ENCODE measurements around the gene KIAA0753. TPM values are rescaled to one million over a fixed set of nuclear protein-coding genes. Genes with fewer than 3 reads are reported as not detected.

KIAA0753 gene
- total and polyA plus RNA-seq, 2 of the 8 experiments (the other 6 are each of a cell fraction or from before 2014, with no cell fraction given), result 5.0 to 27.1 TPM

DNA sequence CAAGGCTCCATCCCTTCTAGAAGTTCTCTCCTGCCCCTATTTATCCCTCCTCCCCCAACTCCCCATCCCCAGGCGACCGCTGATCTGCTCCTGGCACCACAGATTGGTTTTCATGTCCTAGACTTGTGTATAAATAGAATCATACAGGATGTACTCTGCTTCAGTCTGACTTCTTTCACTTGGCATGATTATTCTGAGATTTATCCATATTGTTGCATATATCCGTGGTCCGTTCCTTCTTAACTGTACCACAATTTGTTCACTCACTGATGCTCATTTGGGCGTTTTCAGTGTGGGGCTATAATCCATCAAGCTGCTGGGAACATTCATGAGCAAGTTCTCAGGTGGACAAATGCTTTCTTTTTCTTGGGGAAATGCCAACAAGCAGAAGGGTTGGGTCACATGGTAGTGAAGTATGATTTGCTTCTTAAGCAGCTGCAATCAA, 108.0 kb downstream of the KIAA0753 start:
- no peak overlapping the region for H2BK5ac ChIP-seq (ENCODE audit: low read depth, low read length)
- H3K79me2 ChIP-seq (ENCODE audit: control insufficient read depth in 1 of 2, insufficient read depth in 2 of 2, low read length in 2 of 2), result no peaks in the 10 kb centered on the region
- H3K79me1 ChIP-seq (ENCODE audit: low read depth, low read length), result no peaks in the 10 kb centered on the region
- DNase-seq (ENCODE audit: low read depth in 1 of 2, low spot score in 2 of 2) (no peak), FAIRE-seq (no peak)
- H4K20me1 ChIP-seq (replicated peaks in 1 of 2; ENCODE audit: control insufficient read depth in 1 of 2, insufficient read depth in 2 of 2, low read length in 2 of 2), result no peaks in the 10 kb centered on the region
- no peak overlapping the region for H2BK20ac ChIP-seq (ENCODE audit: low read length)
- no peak overlapping the region for H2BK120ac ChIP-seq (replicated peaks; ENCODE audit: low read depth, low read length)
- H3K27me3 ChIP-seq (replicated peaks in 1 of 4; ENCODE audit: control insufficient read depth in 3 of 4, extremely low read depth in 1 of 4, insufficient read depth in 3 of 4, low read length in 3 of 4), result no peaks in the 10 kb centered on the region
- H3K4me1 ChIP-seq (replicated peaks in 1 of 4; ENCODE audit: control insufficient read depth in 3 of 4, insufficient read depth in 4 of 4, low read length in 3 of 4), result peaks cover 0 to 10% (median 3%) of the 10 kb centered on the region in 4 experiments; a peak in 6 of 7 replicates
- H2AK5ac ChIP-seq (ENCODE audit: low read depth, low read length), result no peak overlapping the region
- H3K18ac ChIP-seq (ENCODE audit: extremely low read depth, low read length), result no peak overlapping the region
- no peak overlapping the region for H3K4me2 ChIP-seq (ENCODE audit: insufficient read depth in 1 of 2, low read depth in 2 of 2, low read length in 2 of 2)
- WGBS, 2 experiments (ENCODE audit: extremely low coverage in 1 of 2, insufficient coverage in 1 of 2, insufficient read length in 1 of 2, insufficient replicate concordance in 2 of 2, low coverage in 1 of 2, low lambda C conversion rate in 2 of 2, missing lambda C conversion rate in 1 of 2), result 69% methylated on average over 5 of the region's 5 CpGs; no CpG with 5 or more reads in 1 of the 2 experiments
- H3K27ac ChIP-seq (ENCODE audit: low read depth, low read length), result no peak overlapping the region
- H3K14ac ChIP-seq (ENCODE audit: insufficient read length), result no peak overlapping the region
- H3K23ac ChIP-seq (ENCODE audit: insufficient read length), result no peak overlapping the region
- no peak overlapping the region for H2BK15ac ChIP-seq (ENCODE audit: low read length)
- H4K8ac ChIP-seq (ENCODE audit: extremely low read depth, insufficient read depth, low read length), result no peak overlapping the region
- no peak overlapping the region for H3K56ac ChIP-seq (replicated peaks; ENCODE audit: insufficient read length, low read depth, low read length)
- no peaks in the 10 kb centered on the region for H3K9me3 ChIP-seq (ENCODE audit: insufficient read depth in 2 of 2, low read depth in 1 of 2, low read length in 1 of 2)
- no peak overlapping the region for H3K9ac ChIP-seq (replicated peaks in 1 of 4; ENCODE audit: extremely low read depth in 1 of 4, low read depth in 3 of 4, low read length in 3 of 4)
- H3K4me3 ChIP-seq (ENCODE audit: extremely low read depth in 1 of 4, insufficient read depth in 2 of 4, low read depth in 3 of 4, low read length in 4 of 4), result no peak overlapping the region
- no peak overlapping the region for H2AFZ ChIP-seq (ENCODE audit: low read length)
- no peak overlapping the region for H4K5ac ChIP-seq (ENCODE audit: insufficient read length, low read depth, low read length)
- no peaks in the 10 kb centered on the region for H3K36me3 ChIP-seq (ENCODE audit: control insufficient read depth in 2 of 4, insufficient read depth in 4 of 4, low read length in 3 of 4)
- H4K91ac ChIP-seq (replicated peaks; ENCODE audit: insufficient read length, low read length), result no peak overlapping the region
- no peak overlapping the region for H2BK12ac ChIP-seq (ENCODE audit: low read depth, low read length)
- no peak overlapping the region for H3K4ac ChIP-seq (replicated peaks; ENCODE audit: insufficient read length, low read depth, low read length)
- no peaks in the 10 kb centered on the region for H3K23me2 ChIP-seq (ENCODE audit: low read depth, low read length)
- ChIA-PET CTCF (ENCODE audit: partially characterized antibody) (interaction anchor here (1.6 to 6.2 kb wide), 3 partner anchors 8 to 60 kb away, joined by 4 to 36 read pairs (median 6); no protein-coding TSS in a partner anchor), POLR2A (ENCODE audit: partially characterized antibody) (interaction anchor here (0.7 kb wide), 1 partner anchor 156 kb away, joined by 3 read pairs; no protein-coding TSS in a partner anchor)
- no peak for TF ChIP-seq JUND (IDR thresholded peaks at IDR 0.05; ENCODE audit: low read length)
- no peak for TF ChIP-seq MAX (IDR thresholded peaks at IDR 0.05)
- TF ChIP-seq SP4 (IDR thresholded peaks at IDR 0.05; ENCODE audit: low read length), result no peak
- TF ChIP-seq NANOG (IDR thresholded peaks at IDR 0.05; ENCODE audit: insufficient read depth, low read depth, low read length, poor library complexity, severe bottlenecking), result no peak
